MM.1S (cell line): ENCODE measurements around the gene OSER1.

Experiments
- DNase-seq: peaks from one replicate; pipeline ENCODE4 v3.0.0-alpha.2; 2015
- H2AFZ ChIP-seq: fragments of 300-600 bp; sonication (generic); 2 replicates; pipeline ENCODE4 v1.6.0; 2016; ENCODE audit warnings: antibody characterized with exemption, low read length
- H3F3A ChIP-seq: fragments of 300-600 bp; sonication (generic); 2 replicates; pipeline ENCODE4 v1.6.1; 2016; ENCODE audit warnings: mild to moderate bottlenecking, antibody characterized with exemption, low read length, moderate library complexity, mixed read lengths; ENCODE audit not compliant: insufficient read depth
- H3K27ac ChIP-seq: fragments of 300-600 bp; sonication (generic); 2 replicates; pipeline ENCODE4 v1.5.1; 2016; ENCODE audit warnings: mild to moderate bottlenecking, low read length
- H3K27me3 ChIP-seq: fragments of 300-600 bp; sonication (generic); replicated peaks from 2 replicates; pipeline ENCODE4 v1.6.0; 2016; ENCODE audit warnings: low read length; ENCODE audit not compliant: insufficient read depth
- H3K36me3 ChIP-seq: fragments of 300-600 bp; sonication (generic); replicated peaks from 2 replicates; pipeline ENCODE4 v1.6.1; 2016; ENCODE audit warnings: mild to moderate bottlenecking, low read length, mixed read lengths; ENCODE audit not compliant: insufficient read depth
- H3K4me1 ChIP-seq: fragments of 300-600 bp; sonication (generic); 2 replicates; pipeline ENCODE4 v1.6.1; 2016; ENCODE audit warnings: low read length, mixed read lengths
- H3K4me2 ChIP-seq: fragments of 300-600 bp; sonication (generic); 2 replicates; pipeline ENCODE4 v1.6.0; 2016; ENCODE audit warnings: low read depth, low read length
- H3K4me3 ChIP-seq: fragments of 300-600 bp; sonication (generic); 2 replicates; pipeline ENCODE4 v1.5.1; 2016; ENCODE audit warnings: low read length, mixed read lengths
- H3K79me2 ChIP-seq: fragments of 300-600 bp; sonication (generic); 2 replicates; pipeline ENCODE4 v1.6.1; 2016; ENCODE audit warnings: mixed run types, low read length, mixed read lengths
- H3K9ac ChIP-seq: fragments of 300-600 bp; sonication (generic); 2 replicates; pipeline ENCODE4 v1.6.1; 2016; ENCODE audit warnings: low read length, mixed read lengths
- H3K9me2 ChIP-seq: fragments of 300-600 bp; sonication (generic); replicated peaks from 2 replicates; pipeline ENCODE4 v1.6.1; 2016; ENCODE audit warnings: mild to moderate bottlenecking, low read length, mixed read lengths; ENCODE audit not compliant: insufficient read depth
- H3K9me3 ChIP-seq: fragments of 300-600 bp; sonication (generic); replicated peaks from 2 replicates; pipeline ENCODE4 v1.6.1; 2016; ENCODE audit warnings: mild to moderate bottlenecking, low read length, mixed read lengths; ENCODE audit not compliant: insufficient read depth
- H4K20me1 ChIP-seq: fragments of 300-600 bp; sonication (generic); 2 replicates; pipeline ENCODE4 v1.6.1; 2016; ENCODE audit warnings: mild to moderate bottlenecking, low read length, moderate library complexity, mixed read lengths; ENCODE audit not compliant: insufficient read depth
- EZH2 ChIP-seq: fragments of 300-600 bp; sonication (generic); optimal IDR thresholded peaks from 2 replicates; pipeline ENCODE3; 2017; ENCODE audit warnings: low read depth, mild to moderate bottlenecking, antibody characterized with exemption, low read length, mixed read lengths
- EZH2phosphoT487 ChIP-seq: fragments of 300-600 bp; sonication (generic); IDR thresholded peaks from 2 replicates; pipeline ENCODE4 v1.6.1; 2018; ENCODE audit warnings: antibody characterized with exemption, low read length
- TF ChIP-seq, protein P1 (sequence below): fragments of 300-600 bp; sonication (generic); IDR thresholded peaks from 2 replicates; pipeline ENCODE4 v1.5.1; 2016; ENCODE audit warnings: antibody characterized with exemption, low read length, mixed read lengths

The OSER1 gene

DNA sequence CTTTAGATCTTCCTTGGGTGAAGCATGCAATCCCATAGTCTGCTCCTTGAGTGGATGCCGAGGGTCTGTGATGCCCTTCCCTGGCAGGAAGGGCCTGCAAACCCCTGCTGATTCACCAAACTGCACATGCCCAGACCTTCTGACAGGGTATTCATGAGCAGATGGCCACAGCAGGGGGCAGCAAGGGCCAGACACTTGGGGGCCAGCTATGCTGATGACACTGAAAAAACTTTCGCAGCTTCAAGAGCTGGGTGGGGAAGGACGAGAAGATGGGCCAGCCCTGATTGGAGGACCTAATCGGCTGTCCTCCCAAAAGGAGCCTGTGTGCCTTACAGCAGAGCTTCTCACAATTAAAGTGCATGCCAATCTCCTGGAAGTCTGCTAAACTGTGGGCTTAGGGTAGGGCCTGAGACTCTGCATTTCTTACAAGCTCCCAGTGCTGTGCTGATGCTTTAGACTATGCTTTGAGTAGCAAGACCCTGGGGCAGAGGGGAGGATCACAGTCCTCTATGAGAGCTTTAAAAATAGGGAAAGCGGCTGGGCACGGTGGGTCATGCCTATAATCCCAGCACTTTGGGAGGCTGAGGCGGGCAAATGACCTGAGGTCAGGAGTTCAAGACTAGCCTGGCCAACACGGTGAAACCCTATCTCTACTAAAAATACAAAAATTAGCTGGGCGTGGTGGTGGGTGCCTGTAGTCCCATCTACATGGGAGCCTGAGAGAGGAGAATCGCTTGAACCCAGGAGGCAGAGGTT, 21.3 kb upstream of the OSER1 start:
- Histone ChIP-seq H3K9ac (no peak overlapping the region), H2AFZ (no peak overlapping the region), H3F3A (no peaks in the 10 kb centered on the region), H3K4me2 (no peak overlapping the region), H3K9me2 (no peaks in the 10 kb centered on the region), H3K27ac (no peak overlapping the region), H3K4me1 (no peaks in the 10 kb centered on the region), H3K27me3 (no peaks in the 10 kb centered on the region), H3K79me2 (no peaks in the 10 kb centered on the region), H4K20me1 (no peaks in the 10 kb centered on the region), H3K9me3 (no peaks in the 10 kb centered on the region), H3K36me3 (no peaks in the 10 kb centered on the region), H3K4me3 (no peak overlapping the region)
- TF ChIP-seq EZH2, result no peak
- no peak for TF ChIP-seq EZH2phosphoT487
- TF ChIP-seq, protein P1, sequence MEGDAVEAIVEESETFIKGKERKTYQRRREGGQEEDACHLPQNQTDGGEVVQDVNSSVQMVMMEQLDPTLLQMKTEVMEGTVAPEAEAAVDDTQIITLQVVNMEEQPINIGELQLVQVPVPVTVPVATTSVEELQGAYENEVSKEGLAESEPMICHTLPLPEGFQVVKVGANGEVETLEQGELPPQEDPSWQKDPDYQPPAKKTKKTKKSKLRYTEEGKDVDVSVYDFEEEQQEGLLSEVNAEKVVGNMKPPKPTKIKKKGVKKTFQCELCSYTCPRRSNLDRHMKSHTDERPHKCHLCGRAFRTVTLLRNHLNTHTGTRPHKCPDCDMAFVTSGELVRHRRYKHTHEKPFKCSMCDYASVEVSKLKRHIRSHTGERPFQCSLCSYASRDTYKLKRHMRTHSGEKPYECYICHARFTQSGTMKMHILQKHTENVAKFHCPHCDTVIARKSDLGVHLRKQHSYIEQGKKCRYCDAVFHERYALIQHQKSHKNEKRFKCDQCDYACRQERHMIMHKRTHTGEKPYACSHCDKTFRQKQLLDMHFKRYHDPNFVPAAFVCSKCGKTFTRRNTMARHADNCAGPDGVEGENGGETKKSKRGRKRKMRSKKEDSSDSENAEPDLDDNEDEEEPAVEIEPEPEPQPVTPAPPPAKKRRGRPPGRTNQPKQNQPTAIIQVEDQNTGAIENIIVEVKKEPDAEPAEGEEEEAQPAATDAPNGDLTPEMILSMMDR, result no peak
- DNase-seq, result no peak

DNA sequence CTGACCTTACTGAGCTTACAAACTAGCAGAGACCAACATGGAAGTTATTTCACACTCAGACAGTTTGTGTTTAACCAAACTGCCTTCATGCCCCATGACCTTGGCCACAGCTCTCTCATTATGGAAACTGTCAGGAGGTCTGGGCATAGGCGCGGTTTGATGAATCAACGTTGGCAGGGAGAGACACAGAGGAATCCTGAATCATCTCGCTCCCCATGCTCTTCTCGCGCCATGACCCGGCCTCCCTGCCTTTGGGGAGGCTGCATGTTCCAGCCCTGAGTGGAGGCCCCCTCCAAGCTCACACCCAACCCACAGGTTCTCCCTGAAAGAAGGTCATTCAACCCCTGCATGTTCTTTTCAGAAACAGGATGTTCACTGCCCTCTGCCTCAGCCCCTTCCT, 20.6 kb upstream of the OSER1 start:
- H3K4me1 ChIP-seq, result no peaks in the 10 kb centered on the region
- H3K27me3 ChIP-seq, result no peaks in the 10 kb centered on the region
- H2AFZ ChIP-seq, result no peak overlapping the region
- no peak overlapping the region for H3K27ac ChIP-seq
- no peak overlapping the region for H3K9ac ChIP-seq
- H3K9me2 ChIP-seq, result no peaks in the 10 kb centered on the region
- no peaks in the 10 kb centered on the region for H3K36me3 ChIP-seq
- H3F3A ChIP-seq, result no peaks in the 10 kb centered on the region
- TF ChIP-seq EZH2, result no peak
- TF ChIP-seq, protein P1, result no peak
- H3K79me2 ChIP-seq, result no peaks in the 10 kb centered on the region
- no peaks in the 10 kb centered on the region for H4K20me1 ChIP-seq
- H3K4me3 ChIP-seq, result no peak overlapping the region
- H3K9me3 ChIP-seq, result no peaks in the 10 kb centered on the region
- DNase-seq, result no peak
- no peak overlapping the region for H3K4me2 ChIP-seq

DNA sequence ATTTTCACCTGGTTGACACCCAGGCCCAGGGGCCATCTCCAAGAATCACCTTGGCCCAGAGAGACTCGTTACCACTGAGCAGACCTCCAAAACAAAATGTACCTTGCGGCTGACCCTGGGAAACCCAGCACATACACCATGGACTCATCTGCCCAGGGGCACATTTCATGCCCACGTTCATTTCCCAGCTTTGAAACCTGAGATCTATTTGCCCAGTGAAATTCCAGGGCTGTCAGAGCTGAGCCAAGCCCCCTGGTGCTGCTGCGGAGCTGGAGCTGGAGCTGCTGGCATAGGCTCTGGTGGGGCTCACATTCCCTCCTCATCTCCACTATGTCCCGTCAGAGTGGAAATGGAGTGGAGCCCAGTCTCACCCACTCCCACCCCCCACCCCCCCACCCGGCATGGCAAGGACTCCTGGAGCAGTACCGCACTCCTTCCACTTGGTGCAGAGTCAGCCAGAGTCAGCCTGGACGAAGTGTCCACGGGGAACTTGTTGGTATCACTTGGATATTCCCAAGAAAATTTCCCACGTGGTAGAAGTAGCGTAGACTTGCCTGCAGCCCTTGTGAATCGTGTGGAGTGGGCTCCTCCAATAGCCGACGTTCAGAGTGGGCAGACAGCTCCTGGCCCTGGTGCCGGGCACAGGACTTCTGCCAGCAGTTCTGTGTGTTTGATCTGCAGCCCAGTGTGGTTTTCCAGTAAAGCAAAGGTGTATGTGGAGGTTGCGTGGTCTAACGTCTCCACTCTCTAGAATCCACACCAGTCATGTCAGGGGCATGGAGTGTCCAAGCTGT, 18.1 kb upstream of the OSER1 start:
- no peak overlapping the region for H2AFZ ChIP-seq
- no peaks in the 10 kb centered on the region for H3K27me3 ChIP-seq
- no peaks in the 10 kb centered on the region for H3K36me3 ChIP-seq
- no peaks in the 10 kb centered on the region for H3F3A ChIP-seq
- no peak overlapping the region for H3K27ac ChIP-seq
- H4K20me1 ChIP-seq, result no peaks in the 10 kb centered on the region
- H3K4me3 ChIP-seq, result no peak overlapping the region
- H3K9me2 ChIP-seq, result no peaks in the 10 kb centered on the region
- H3K4me2 ChIP-seq, result no peak overlapping the region
- TF ChIP-seq EZH2 (no peak), EZH2phosphoT487 (no peak)
- TF ChIP-seq, protein P1, result no peak
- no peak for DNase-seq
- H3K9me3 ChIP-seq, result no peaks in the 10 kb centered on the region
- H3K79me2 ChIP-seq, result no peaks in the 10 kb centered on the region
- H3K4me1 ChIP-seq, result no peaks in the 10 kb centered on the region
- no peak overlapping the region for H3K9ac ChIP-seq
